Fibroblast of the aortic adventitia (primary cell): ENCODE results near the gene EGLN2. TPM values are rescaled to one million over a fixed set of nuclear protein-coding genes. Genes with fewer than 3 reads are reported as not detected.

Experiments
- total RNA-seq: library from RNA; depleted of rRNA; stranded (reverse); fragments of >200 nt; gene quantifications from 2 replicates; pipeline ENCODE4 v1.2.3, GENCODE V29; 2012; ENCODE audit warnings: low replicate concordance

Gene EGLN2
- total RNA-seq, 1 donor, result 60.6 TPM

Other genes with a start within 250 kb of the EGLN2 start
- 5.7 and 24.9 TPM in 2 replicates for gene SHKBP1, start 222.3 kb upstream of the EGLN2 start, total RNA-seq
- 31.5 and 38.9 TPM in 2 replicates for gene LTBP4, start 197.8 kb upstream of the EGLN2 start, total RNA-seq
- 51.4 and 251 TPM in 2 replicates for gene NUMBL, start 108.5 kb upstream of the EGLN2 start, total RNA-seq
- 19.5 and 29.5 TPM in 2 replicates for gene COQ8B, start 82.3 kb upstream of the EGLN2 start, total RNA-seq
- 12.7 and 15.2 TPM in 2 replicates for gene ITPKC, start 82.1 kb upstream of the EGLN2 start, total RNA-seq
- gene ACTMAP, start 48.7 kb upstream of the EGLN2 start, total RNA-seq, result 0.74 and 0.99 TPM in 2 replicates
- gene SNRPA, start 48.0 kb upstream of the EGLN2 start, total RNA-seq, result 19.1 and 29.8 TPM in 2 replicates
- gene MIA, start 23.7 kb upstream of the EGLN2 start, total RNA-seq, result not detected in 2 replicates
- gene RAB4B, start 20.9 kb upstream of the EGLN2 start, total RNA-seq, result 9.0 and 10.1 TPM in 2 replicates
- gene CYP2A6, start 51.3 kb downstream of the EGLN2 start, total RNA-seq, result not detected in 2 replicates
- gene CYP2A7, start 83.0 kb downstream of the EGLN2 start, total RNA-seq, result not detected in 2 replicates
- gene CYP2B6, start 192.1 kb downstream of the EGLN2 start, total RNA-seq, result not detected in 2 replicates